H1 (cell line): ENCODE results near the gene SLC25A21. TPM values are rescaled to one million over a fixed set of nuclear protein-coding genes. Genes with fewer than 3 reads are reported as not detected.

ENCODE experiments used
- GTF2F1 ChIP-seq: IDR thresholded peaks from 2 replicates; pipeline ENCODE4 v1.6.1; 2012; ENCODE audit warnings: low read depth, low read length, improper control_type of control experiment, borderline replicate concordance
- polyA plus RNA-seq, 7 experiments: library from polyadenylated mRNA; depleted of rRNA in 3 of 7; stranded (reverse) in 5 of 7; unstranded in 2 of 7; fragments of >200 nt in 5 of 7; fragments of 200-250 nt in 2 of 7; gene quantifications; 1 replicate in 5 of 7; 2 replicates in 1 of 7; 4 replicates in 1 of 7; pipeline versions ENCODE4 v1.2.1 to v1.2.3, GENCODE V29; 2011 to 2013; ENCODE audit warnings: missing spikeins in 2 of 7, mixed read lengths in 2 of 7
- total RNA-seq: library from RNA; stranded (reverse); fragmentation: NEBNext Ultra II Directional; extraction: Animal tissue kit (Norgen Biotek cat#: 25700); gene quantifications from 2 replicates; pipeline ENCODE4 v1.2.1, GENCODE V29; 2021
- TF ChIP-seq, protein P1 (sequence below): IDR thresholded peaks from 2 replicates; pipeline ENCODE4 v1.6.1; 2012; ENCODE audit warnings: low read length, inconsistent platforms

The SLC25A21 gene
- total and polyA plus RNA-seq, 2 of the 8 experiments (the other 6 are each of a cell fraction or from before 2014, with no cell fraction given) = 6.9 to 15.7 TPM

DNA sequence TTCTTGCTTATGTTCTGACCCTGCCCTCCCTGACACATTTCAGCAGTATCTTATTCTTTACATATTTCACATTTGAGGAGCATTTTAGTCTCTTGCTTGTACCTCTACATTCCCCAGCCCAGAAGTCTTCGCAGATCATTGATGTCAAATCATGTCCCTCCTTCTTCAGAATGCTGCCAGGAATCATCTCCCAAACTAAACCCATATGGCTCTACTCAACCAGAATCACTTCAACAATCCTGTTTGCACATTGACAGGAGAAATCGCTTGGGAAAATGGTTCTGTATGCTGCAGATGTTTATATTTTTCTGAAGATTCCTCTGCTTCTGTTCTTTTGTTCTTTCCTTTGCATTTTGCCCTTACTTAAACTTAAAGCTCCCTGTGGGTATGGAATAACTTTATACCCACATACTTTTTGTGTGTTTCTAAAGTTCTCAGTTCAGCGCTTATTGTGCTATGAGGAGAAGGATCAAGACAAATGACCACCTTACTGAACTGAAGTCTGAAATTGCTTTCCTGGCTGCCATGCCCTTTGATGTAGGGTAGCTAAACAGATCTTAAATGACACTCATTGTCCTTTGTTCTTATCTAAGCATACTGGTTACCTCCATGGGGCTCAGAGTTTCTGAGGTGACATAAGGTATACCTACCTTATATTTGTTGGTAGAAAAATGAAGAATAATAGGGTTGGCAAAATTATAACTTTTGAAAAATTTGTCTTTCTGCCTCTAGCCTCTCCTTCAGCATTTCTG is 134.6 kb downstream of the SLC25A21 start (continued):
- TF ChIP-seq, protein P1, sequence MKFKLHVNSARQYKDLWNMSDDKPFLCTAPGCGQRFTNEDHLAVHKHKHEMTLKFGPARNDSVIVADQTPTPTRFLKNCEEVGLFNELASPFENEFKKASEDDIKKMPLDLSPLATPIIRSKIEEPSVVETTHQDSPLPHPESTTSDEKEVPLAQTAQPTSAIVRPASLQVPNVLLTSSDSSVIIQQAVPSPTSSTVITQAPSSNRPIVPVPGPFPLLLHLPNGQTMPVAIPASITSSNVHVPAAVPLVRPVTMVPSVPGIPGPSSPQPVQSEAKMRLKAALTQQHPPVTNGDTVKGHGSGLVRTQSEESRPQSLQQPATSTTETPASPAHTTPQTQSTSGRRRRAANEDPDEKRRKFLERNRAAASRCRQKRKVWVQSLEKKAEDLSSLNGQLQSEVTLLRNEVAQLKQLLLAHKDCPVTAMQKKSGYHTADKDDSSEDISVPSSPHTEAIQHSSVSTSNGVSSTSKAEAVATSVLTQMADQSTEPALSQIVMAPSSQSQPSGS = no peak
- no peak for TF ChIP-seq GTF2F1
